ENCODE data around the gene SLC22A16.

GRCh38 chr6:110428153-110428552 is 48.3 kb downstream of the SLC22A16 start:
- no peak for TF ChIP-seq CTCF (optimal IDR thresholded peaks at IDR 0.05 in 1 of 3, IDR thresholded peaks at IDR 0.05 in 1 of 3, conservative IDR thresholded peaks at IDR 0.05 in 1 of 3; ENCODE audit: extremely low read depth in 1 of 3, insufficient read depth in 2 of 3, low read length in 3 of 3)
- no peak for TF ChIP-seq EZH2 (IDR thresholded peaks at IDR 0.05; ENCODE audit: low read length)
